HEK293 (cell line): Measurements from ENCODE around the gene PARL.

Source experiments
- ZNF366 ChIP-seq: fragments of 450-650 bp; formaldehyde crosslinking; conservative IDR thresholded peaks from 2 replicates; pipeline ENCODE4 v1.5.1; 2016; ENCODE audit warnings: missing biosample characterization, missing genetic modification characterization
- TF ChIP-seq, protein P1 (sequence below): fragments of 450-650 bp; formaldehyde crosslinking; IDR thresholded peaks from 2 replicates; pipeline ENCODE4 v1.5.1; 2017; ENCODE audit warnings: missing biosample characterization, missing genetic modification characterization

- TF ChIP-seq, protein P1, sequence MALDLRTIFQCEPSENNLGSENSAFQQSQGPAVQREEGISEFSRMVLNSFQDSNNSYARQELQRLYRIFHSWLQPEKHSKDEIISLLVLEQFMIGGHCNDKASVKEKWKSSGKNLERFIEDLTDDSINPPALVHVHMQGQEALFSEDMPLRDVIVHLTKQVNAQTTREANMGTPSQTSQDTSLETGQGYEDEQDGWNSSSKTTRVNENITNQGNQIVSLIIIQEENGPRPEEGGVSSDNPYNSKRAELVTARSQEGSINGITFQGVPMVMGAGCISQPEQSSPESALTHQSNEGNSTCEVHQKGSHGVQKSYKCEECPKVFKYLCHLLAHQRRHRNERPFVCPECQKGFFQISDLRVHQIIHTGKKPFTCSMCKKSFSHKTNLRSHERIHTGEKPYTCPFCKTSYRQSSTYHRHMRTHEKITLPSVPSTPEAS, result no peak
- TF ChIP-seq ZNF366 (tag by site-specific recombination), result no peak
These were observed 88.3 kb downstream of the PARL start for GRCh38 chr3:183796372-183796771.
